GM18867 (cell line): ENCODE measurements around the gene JADE1.

ENCODE experiments used
- ATAC-seq: cut with Tn5 transposase; IDR thresholded peaks from one replicate; pipeline ENCODE4 v1.9.1; 2021; ENCODE audit warnings: mild to moderate bottlenecking, moderate library complexity; ENCODE audit not compliant: unreplicated experiment

Gene JADE1

DNA sequence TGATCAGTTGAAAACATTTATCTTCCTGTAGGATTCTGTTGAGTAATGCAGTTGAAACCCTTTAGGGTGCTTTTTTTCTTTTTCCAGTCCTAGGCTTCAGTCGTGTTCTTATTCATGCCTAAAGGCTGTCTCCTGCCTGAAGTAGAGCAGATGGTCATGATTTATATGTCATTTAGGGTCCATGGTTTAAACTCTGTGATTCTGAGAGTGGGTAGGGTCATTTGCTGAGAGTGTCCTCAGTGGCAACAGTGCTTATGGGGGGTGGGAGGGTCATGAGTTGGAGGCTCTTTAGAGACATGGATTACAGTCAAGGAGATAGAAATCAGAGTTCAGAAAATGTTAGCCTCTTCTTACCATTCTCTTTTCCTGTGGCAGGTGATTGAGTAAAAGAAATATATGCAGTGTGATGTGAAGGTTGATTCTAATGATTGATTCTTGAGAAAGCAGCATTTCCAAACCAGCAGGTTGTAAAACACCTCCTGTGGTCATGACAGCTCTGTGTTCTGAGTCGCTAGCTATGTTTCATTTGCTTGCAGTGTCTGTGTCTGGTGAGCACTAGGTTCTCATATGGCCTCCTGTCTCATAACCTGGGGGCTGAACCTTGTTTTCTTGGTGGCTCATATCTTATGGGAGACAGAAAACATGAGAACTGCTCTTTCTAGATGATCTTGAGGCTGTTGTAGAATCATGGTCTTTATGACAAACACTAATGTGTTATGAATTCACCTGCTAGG is 60.4 kb downstream of the JADE1 start:
- no peak for ATAC-seq

DNA sequence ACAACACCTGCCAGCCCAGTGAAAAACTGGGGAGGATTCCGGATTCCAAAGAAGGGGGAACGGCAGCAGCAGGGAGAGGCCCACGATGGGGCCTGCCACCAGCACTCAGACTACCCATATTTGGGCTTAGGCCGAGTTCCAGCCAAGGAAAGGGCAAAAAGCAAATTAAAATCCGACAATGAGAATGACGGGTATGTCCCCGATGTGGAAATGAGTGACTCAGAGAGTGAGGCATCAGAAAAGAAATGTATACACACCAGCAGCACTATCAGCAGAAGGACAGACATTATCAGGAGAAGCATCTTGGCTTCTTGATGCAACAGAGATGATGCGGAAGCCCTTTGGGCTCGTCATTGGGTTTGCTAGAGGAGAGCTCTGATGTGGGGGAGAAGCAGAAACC is 62.4 kb downstream of the JADE1 start:
- no peak for ATAC-seq

DNA sequence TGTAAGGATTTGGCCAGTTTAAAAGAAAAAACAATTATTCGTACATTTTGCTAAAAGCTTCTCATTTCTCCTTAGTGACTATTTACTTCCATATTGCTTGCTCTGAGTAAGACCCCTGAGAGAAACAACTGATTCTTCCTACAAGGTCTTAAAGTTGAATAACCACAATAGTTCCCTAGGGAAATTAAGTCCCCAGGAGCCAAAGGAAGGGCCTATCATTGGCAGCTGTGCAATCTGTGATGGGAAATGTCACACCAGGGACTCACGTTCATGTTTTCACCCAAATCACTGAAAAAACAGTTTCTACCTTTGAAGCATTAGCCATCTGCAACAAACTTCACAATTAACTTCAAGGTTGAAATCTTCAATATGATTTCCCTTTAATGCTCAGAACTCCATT is 66.7 kb downstream of the JADE1 start:
- ATAC-seq = no peak

DNA sequence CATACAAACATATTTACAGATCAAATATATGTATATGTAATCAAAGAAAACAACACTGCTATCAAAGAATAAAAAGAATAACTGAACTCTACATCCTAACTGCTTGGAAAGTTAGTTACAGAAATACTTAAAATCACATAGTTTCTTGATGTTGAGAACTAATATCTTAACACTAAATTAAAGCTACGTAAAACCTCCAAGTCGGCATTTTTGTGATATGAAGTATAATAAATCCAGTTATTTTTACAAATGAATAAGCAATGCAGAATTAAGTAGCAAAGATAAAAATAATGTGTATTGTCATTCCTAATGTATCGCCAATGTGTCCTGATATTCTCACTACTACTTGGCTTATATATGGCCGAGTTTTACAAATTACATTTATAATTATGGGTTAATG is 68.4 kb downstream of the JADE1 start:
- ATAC-seq = no peak

DNA sequence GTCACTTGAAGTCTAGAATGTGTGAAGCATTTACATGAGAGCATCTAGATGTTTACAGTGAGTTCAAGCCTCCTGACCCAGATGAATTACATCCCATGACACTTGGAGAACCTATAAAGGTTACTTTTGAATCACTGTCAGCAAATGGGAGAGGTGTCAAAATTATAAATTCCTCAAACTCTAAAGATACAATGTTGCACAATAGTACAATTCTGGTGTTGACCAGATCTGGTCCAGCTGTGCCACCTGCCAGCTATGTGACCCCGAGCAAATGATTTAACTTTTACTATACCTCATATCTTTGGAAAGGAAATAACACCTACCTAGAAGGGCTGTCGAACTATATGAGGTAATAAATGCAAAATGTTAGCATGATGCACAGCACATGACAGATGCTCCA is 69.8 kb downstream of the JADE1 start:
- no peak for ATAC-seq

DNA sequence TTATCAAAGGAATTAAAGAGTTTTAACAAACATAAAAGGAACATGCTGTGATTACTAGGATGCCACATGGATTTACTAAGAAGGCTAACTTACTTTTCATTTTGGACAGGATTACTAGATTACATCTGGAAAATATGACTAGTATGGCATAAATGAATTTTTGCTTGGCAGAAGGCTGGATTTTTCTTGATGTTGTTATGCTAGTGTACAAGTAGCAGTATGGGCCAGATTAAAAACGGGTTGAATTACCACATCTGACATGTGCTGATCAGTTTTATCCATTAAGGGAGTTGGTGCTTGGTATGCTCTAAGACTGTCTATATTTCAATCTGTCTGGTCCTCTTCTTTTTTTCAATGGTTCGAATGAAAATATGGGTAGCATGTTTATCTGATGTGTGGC is 70.5 kb downstream of the JADE1 start:
- no peak for ATAC-seq

DNA sequence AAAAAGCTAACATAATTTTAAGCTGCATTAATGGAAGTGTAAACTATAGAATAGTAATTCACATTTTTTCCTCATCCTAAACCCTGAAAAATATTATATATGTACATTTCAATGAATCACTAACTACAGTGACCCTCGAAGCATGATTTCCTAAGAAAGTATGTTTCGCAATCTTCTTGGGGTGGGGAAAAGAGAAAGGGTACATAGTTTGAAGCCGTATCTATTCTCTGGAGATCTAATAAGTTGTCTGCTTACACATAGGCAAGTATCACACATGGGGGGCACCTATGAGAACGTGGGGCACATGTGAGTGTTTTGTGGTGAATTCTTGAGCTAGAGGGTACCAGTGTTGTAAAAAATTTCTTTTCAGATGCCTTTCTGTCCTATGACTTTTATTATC is 71.2 kb downstream of the JADE1 start:
- no peak for ATAC-seq

DNA sequence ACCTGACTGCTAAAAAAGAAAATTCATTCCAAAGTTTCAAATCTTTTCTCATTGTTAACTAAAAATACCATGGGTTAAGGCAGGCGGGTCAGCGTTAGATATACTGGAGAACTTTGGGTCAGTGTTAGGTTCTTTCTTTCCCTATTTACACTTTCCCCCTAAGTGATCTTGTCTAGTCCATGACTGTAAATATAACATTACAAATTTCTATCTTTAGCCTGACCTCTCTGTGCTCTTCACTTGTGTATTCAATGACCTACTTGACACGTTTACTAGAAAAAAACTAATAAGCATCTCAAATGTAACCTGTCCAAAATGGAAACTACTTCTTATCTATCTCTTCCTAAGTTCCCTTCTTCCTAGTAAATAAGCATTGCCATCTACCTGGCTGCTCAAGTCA is 95.3 kb downstream of the JADE1 start:
- no peak for ATAC-seq

DNA sequence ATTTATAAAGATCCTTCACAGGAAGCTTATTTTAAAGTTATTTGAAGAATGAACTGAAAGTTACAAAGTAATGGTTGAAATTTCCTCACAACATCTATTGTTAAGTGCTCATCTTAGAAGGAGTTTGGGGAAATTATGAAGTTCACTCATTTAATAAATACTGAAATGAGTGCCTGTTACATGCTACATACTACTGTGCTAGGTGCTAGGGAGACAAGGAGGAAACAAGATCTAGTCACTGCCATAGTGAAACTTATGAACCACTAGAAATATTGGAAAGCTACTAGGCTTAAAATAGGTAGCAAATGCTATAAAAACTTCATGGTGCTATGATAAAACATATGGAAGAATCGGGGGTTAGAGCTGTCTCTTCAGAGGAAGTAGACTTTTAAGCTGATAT is 97.1 kb downstream of the JADE1 start:
- no peak for ATAC-seq

DNA sequence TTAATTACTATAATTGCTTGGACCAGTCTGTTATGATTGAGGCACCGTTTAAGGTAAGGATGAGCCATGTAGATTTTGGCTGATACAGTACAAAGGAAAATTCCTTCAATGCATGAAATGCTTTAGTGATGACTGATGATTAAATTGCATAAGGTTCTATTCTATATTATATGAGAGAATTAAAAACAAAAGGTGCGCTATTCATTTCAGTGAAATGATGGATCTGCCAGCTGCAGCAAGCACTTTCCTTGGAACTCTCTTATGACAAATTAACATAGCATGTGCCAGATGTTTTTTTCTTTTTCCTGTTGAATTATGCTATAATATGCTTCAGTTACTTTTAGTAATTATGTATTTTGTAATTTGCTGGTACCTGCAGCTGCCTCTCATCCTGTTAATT is 98.5 kb downstream of the JADE1 start:
- no peak for ATAC-seq

DNA sequence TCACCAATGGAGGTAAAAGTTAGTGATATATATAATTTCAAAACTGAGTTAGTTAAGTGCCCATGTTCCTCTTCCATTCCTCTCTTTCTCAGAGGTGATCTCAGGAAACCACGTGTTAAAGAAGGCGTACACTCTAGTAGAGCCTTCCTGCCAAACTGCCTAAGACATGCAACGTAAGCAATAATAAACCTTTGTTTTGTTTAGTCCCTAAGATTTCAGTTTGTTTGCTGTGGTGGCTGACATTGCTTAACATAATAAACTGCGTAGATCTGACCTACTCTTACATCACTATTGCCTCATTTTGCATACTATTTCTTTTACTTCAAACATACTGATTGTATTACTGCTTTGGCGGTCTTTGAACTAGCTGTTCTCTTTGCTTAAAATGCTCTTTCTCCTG is 99.2 kb downstream of the JADE1 start:
- no peak for ATAC-seq

DNA sequence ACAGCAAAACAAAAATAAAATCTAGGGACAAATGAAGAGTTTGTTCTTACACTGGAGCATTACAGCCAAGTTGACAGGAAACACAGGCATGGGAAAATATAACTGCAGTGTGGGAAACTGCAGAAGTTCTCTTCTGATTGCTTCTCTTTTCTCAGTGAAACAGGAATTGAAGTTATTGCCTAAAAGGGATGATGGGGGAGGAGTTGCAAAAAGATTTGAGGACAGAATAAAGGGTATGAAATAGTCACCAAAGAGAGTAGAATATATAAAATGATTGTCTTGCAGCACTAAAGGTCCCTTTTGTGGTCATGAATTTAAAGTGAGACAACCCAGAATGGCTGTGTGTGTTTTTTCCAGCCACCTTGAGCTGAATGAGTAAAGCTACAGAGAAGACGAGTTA is 103.7 kb downstream of the JADE1 start:
- no peak for ATAC-seq

DNA sequence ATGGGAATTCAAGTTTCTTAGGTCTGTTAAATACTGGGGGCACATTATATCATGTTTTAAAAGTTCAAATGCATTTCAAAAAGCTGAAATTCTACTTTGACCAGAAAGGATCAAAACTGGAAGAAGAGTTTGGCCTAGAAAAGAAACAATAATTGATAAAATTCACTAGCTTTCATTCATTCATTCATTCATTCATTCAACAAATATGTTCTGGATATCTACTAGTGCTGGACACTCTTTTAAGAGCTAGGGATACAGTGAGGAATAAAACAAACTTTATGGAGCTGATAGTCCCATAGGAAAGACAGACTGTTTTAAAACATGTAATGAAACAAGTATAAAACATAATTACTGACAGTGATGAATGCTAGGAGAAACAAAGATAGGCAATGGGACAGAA is 106.0 kb downstream of the JADE1 start:
- ATAC-seq = no peak

DNA sequence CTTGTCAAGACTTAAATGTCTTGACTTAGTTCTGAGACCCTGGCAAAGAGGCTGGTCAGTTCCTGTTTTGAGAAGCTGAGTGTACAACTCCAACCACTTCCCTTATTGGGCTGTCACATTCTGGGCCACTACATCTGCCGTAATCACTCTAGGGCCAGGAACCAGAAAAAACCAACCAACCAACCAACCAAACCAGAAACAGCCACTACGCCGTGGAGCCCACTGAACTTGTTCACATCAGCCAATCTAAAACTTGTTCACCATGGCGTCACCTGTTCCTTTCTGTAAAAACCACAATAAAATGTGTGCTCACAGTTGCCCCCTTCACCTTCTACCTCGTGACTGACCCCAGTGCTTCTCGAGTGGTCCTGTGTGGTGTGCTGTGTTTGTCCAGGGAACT is 107.3 kb downstream of the JADE1 start:
- peak; percentile 83 for ATAC-seq

DNA sequence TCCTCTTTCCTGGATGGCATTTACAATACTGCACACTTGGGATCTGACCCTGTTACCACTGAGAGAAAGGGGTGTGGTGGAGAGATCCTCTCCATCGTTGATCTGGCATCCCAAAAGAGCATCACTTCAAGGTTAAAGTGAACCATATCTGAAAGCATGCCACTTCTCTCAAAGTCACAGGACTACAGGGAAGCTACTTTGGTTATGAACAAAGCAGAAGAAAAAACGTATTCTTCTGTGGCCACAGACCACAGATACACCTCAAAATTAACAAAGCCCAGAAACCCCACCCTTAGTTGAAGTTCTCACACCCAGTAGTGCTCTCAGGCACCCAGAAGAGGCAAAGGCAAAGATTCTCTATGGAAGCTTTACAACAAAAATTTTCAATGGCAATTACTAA is 108.3 kb downstream of the JADE1 start:
- peak; percentile 82 for ATAC-seq

DNA sequence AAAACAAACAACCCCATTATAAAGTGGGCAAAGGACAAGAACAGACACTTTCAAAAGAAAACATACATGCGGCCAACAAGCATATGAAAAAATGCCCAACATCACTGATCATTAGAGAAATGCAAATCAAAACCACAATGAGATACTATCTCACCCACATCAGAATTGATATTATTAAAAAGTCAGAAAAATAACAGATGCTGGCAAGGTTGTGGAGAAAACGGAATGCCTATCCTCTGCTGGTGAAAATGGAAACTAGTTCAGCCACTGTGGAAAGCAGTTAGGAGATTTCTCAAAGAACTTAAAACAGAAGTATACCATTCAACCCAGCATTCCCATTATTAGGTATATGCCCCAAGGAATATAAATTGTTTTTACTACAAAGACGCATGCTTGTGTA is 112.5 kb downstream of the JADE1 start:
- no peak for ATAC-seq
